ENCODE results near the gene NIPBL.
"Not testable (repeated sequence)": the region's sequence is repeated elsewhere in the genome, so short reads cannot be mapped to it uniquely, and the experiment has no call there.

NIPBL gene

GRCh38 chr5:36876299-36876964 is at the start of gene NIPBL:
NIPBL (plus strand) TSS chr5:36876769; CDS start chr5:36953697, 76,928 bp downstream.
- DNase-seq, result peak; percentile 86

- no peak for DNase-seq
Observed at GRCh38 chr5:36832274-36832673, 44.3 kb upstream of the NIPBL start.

- no peak for DNase-seq
Observed at GRCh38 chr5:36836831-36837230, 39.7 kb upstream of the NIPBL start.

- no peak for DNase-seq
Observed at GRCh38 chr5:36839489-36840476, 36.8 kb upstream of the NIPBL start.

- no peak for DNase-seq
Observed at GRCh38 chr5:36841677-36842076, 34.9 kb upstream of the NIPBL start.

- no peak for DNase-seq
Observed at GRCh38 chr5:36842087-36842486, 34.5 kb upstream of the NIPBL start.

GRCh38 chr5:36844305-36844704 is 32.3 kb upstream of the NIPBL start:
- DNase-seq, result no peak

- DNase-seq, result not testable (repeated sequence)
Observed at GRCh38 chr5:36848545-36848944, 28.0 kb upstream of the NIPBL start.

- DNase-seq, result not testable (repeated sequence)
Observed at GRCh38 chr5:36852903-36853302, 23.7 kb upstream of the NIPBL start.

GRCh38 chr5:36854402-36855140 is 22.0 kb upstream of the NIPBL start:
- no peak for DNase-seq

GRCh38 chr5:36855141-36855495 is 21.5 kb upstream of the NIPBL start:
- no peak for DNase-seq

GRCh38 chr5:36861871-36862270 is 14.7 kb upstream of the NIPBL start:
- DNase-seq, result no peak

GRCh38 chr5:36870399-36871040 is 6.0 kb upstream of the NIPBL start:
- no peak for DNase-seq

GRCh38 chr5:36874465-36874864 is 2.1 kb upstream of the NIPBL start:
- DNase-seq, result no peak

- peak; percentile 43 for DNase-seq
Observed at GRCh38 chr5:36875051-36875789, 1.3 kb upstream of the NIPBL start.

- peak; percentile 73 for DNase-seq
Observed at GRCh38 chr5:36875790-36876298, 725 bp upstream of the NIPBL start.

- DNase-seq, result peak; percentile 58
Observed at GRCh38 chr5:36876965-36877666, 547 bp downstream of the NIPBL start.

GRCh38 chr5:36877667-36878391 is 1.3 kb downstream of the NIPBL start:
- DNase-seq, result no peak

GRCh38 chr5:36878392-36879082 is 2.0 kb downstream of the NIPBL start:
- no peak for DNase-seq

Measured in stimulated activated CD4-positive, alpha-beta T cell treated with anti-CD3 and anti-CD28 coated beads, Interleukin-4, amount 100 ng/mL, for 1 hour (primary cell).